Activated CD8-positive, alpha-beta T cell treated with anti-CD3 and anti-CD28 coated beads, Interleukin-2, amount 10 ng/mL, durations not matched to agents 7 days and 5 days (primary cell): ENCODE results near the gene HAPSTR1. TPM values are rescaled to one million over a fixed set of nuclear protein-coding genes. Genes with fewer than 3 reads are reported as not detected.
"Not testable (repeated sequence)": the region's sequence is repeated elsewhere in the genome, so short reads cannot be mapped to it uniquely, and the experiment has no call there.

ENCODE experiments used
- ATAC-seq: fragments of 150-1000 bp; cut with Tn5 transposase; one replicate; pipeline ENCODE4 v1.10.0; 2021; ENCODE audit warnings: moderate library complexity
- CTCF ChIA-PET: fragments of 350-600 bp; sonication (Branson Sonifier 250); formaldehyde crosslinking; loops from one replicate; lab custom pipeline; 2021; ENCODE audit warnings: antibody characterized with exemption; lab: Charles Lee
- POLR2A ChIA-PET: fragments of 350-600 bp; sonication (Branson Sonifier 250); formaldehyde crosslinking; loops from one replicate; lab custom pipeline; 2021; ENCODE audit warnings: antibody characterized with exemption; lab: Charles Lee
- DNase-seq: peaks from one replicate; pipeline ENCODE4 v3.0.0-alpha.2; 2020
- H3K27ac Mint-ChIP-seq: one replicate; pipeline ENCODE4 v1.8.0; 2021; ENCODE audit warnings: mild to moderate bottlenecking, mixed read lengths
- H3K27me3 Mint-ChIP-seq: one replicate; pipeline ENCODE4 v1.8.0; 2021; ENCODE audit warnings: low read depth, mixed read lengths
- H3K36me3 Mint-ChIP-seq: one replicate; pipeline ENCODE4 v1.8.0; 2021; ENCODE audit warnings: low read depth, mixed read lengths
- H3K4me1 Mint-ChIP-seq: one replicate; pipeline ENCODE4 v1.8.0; 2021; ENCODE audit warnings: low read depth, mixed read lengths
- H3K4me3 Mint-ChIP-seq: one replicate; pipeline ENCODE4 v1.8.0; 2021; ENCODE audit warnings: mild to moderate bottlenecking, mixed read lengths
- H3K9me3 Mint-ChIP-seq: one replicate; pipeline ENCODE4 v1.8.0; 2022; ENCODE audit warnings: mixed read lengths; ENCODE audit not compliant: insufficient read depth
- total RNA-seq, 2 experiments: library from RNA; stranded (reverse); gene quantifications; one replicate each; pipeline ENCODE4 v1.2.3, GENCODE V29; 2021

The HAPSTR1 gene
- total RNA-seq, 2 experiments from 2014 or later, result 55.8 to 60.4 TPM

GRCh38 chr16:9072806-9073341 lies 18.6 kb upstream of the HAPSTR1 start:
- ATAC-seq (peak; percentile 66), DNase-seq (peak; percentile 63)
- H3K27ac Mint-ChIP-seq, result peak overlapping the region; percentile 94
- no peaks in the 10 kb centered on the region for H3K9me3 Mint-ChIP-seq
- ChIA-PET POLR2A (interaction anchor here (0.9 to 2.1 kb wide), 4 partner anchors 18 to 204 kb away, joined by 3 to 6 read pairs (median 4); partner anchors contain the start of genes CARHSP1 and HAPSTR1), CTCF (interaction anchor here (0.8 to 1.3 kb wide), 2 partner anchors 12 to 136 kb away, joined by 3 to 4 read pairs; no protein-coding TSS in a partner anchor)
- H3K4me3 Mint-ChIP-seq, result peak overlapping the region; percentile 32
- peaks cover 13% of the 10 kb centered on the region for H3K36me3 Mint-ChIP-seq
- H3K27me3 Mint-ChIP-seq, result no peaks in the 10 kb centered on the region
- H3K4me1 Mint-ChIP-seq, result peaks cover 44% of the 10 kb centered on the region

- H3K4me3 Mint-ChIP-seq, result no peak overlapping the region
- no peak for DNase-seq
- peaks cover 51% of the 10 kb centered on the region for H3K4me1 Mint-ChIP-seq
- no peak for ATAC-seq
- ChIA-PET POLR2A (interaction anchor here (0.7 to 1.3 kb wide), 2 partner anchors 15 to 207 kb away, joined by 3 to 4 read pairs; partner anchors contain the start of gene CARHSP1), CTCF (no interaction called here)
- no peaks in the 10 kb centered on the region for H3K27me3 Mint-ChIP-seq
- no peak overlapping the region for H3K27ac Mint-ChIP-seq
- peaks cover 20% of the 10 kb centered on the region for H3K36me3 Mint-ChIP-seq
- H3K9me3 Mint-ChIP-seq, result peaks cover 12% of the 10 kb centered on the region
Measured at GRCh38 chr16:9075299-9076071, 16.0 kb upstream of the HAPSTR1 start.

- Mint-ChIP-seq H3K36me3 (peaks cover 19% of the 10 kb centered on the region), H3K27ac (peak overlapping the region; percentile 93), H3K4me3 (no peak overlapping the region), H3K9me3 (peaks cover 12% of the 10 kb centered on the region), H3K4me1 (peaks cover 52% of the 10 kb centered on the region), H3K27me3 (no peaks in the 10 kb centered on the region)
- ATAC-seq (no peak), DNase-seq (no peak)
- CTCF ChIA-PET, result interaction anchor here (1.6 to 2.0 kb wide), 2 partner anchors 14 to 68 kb away, joined by 8 read pairs; partner anchors contain the start of gene HAPSTR1
- POLR2A ChIA-PET, result interaction anchor here (0.7 to 4.5 kb wide), 4 partner anchors 15 to 113 kb away, joined by 3 to 68 read pairs (median 6); partner anchors contain the start of gene HAPSTR1
Measured at GRCh38 chr16:9077091-9077809, 14.2 kb upstream of the HAPSTR1 start.

- H3K27me3 Mint-ChIP-seq, result not testable (repeated sequence)
- ChIA-PET POLR2A (interaction anchor here (1.2 to 4.5 kb wide), 3 partner anchors 13 to 117 kb away, joined by 3 to 68 read pairs (median 9); partner anchors contain the start of gene HAPSTR1), CTCF (interaction anchor here (0.7 to 2.0 kb wide), 4 partner anchors 13 to 143 kb away, joined by 3 to 8 read pairs (median 6); partner anchors contain the start of gene HAPSTR1)
- peaks cover 19% of the 10 kb centered on the region for H3K36me3 Mint-ChIP-seq
- DNase-seq (peak; percentile 85), ATAC-seq (peak; percentile 89)
- peak overlapping the region; percentile 10 for H3K4me3 Mint-ChIP-seq
- peaks cover 38% of the 10 kb centered on the region for H3K4me1 Mint-ChIP-seq
- H3K27ac Mint-ChIP-seq, result peak overlapping the region; percentile 93
- H3K9me3 Mint-ChIP-seq, result peaks cover 12% of the 10 kb centered on the region
Measured at GRCh38 chr16:9078467-9079429, 12.7 kb upstream of the HAPSTR1 start.

GRCh38 chr16:9079430-9079812 lies 12.0 kb upstream of the HAPSTR1 start:
- no peak for ATAC-seq
- no peak overlapping the region for H3K4me3 Mint-ChIP-seq
- peaks cover 12% of the 10 kb centered on the region for H3K9me3 Mint-ChIP-seq
- no peak for DNase-seq
- H3K27me3 Mint-ChIP-seq, result no peaks in the 10 kb centered on the region
- peak overlapping the region; percentile 87 for H3K27ac Mint-ChIP-seq
- peaks cover 38% of the 10 kb centered on the region for H3K4me1 Mint-ChIP-seq
- H3K36me3 Mint-ChIP-seq, result peaks cover 19% of the 10 kb centered on the region
- ChIA-PET POLR2A (interaction anchor here (1.2 to 4.5 kb wide), 3 partner anchors 13 to 117 kb away, joined by 3 to 68 read pairs (median 9); partner anchors contain the start of gene HAPSTR1), CTCF (interaction anchor here (0.7 to 0.9 kb wide), 2 partner anchors 14 to 143 kb away, joined by 3 read pairs; no protein-coding TSS in a partner anchor)

- ChIA-PET POLR2A (interaction anchor here (1.0 to 1.1 kb wide), 2 partner anchors 10 to 12 kb away, joined by 4 read pairs; partner anchors contain the start of gene HAPSTR1), CTCF (no interaction called here)
- ATAC-seq (no peak), DNase-seq (no peak)
- no peak overlapping the region for H3K4me3 Mint-ChIP-seq
- peaks cover 19% of the 10 kb centered on the region for H3K36me3 Mint-ChIP-seq
- H3K4me1 Mint-ChIP-seq, result peaks cover 41% of the 10 kb centered on the region
- no peaks in the 10 kb centered on the region for H3K27me3 Mint-ChIP-seq
- H3K9me3 Mint-ChIP-seq, result peaks cover 12% of the 10 kb centered on the region
- peak overlapping the region; percentile 64 for H3K27ac Mint-ChIP-seq
Measured at GRCh38 chr16:9081158-9081557, 10.3 kb upstream of the HAPSTR1 start.

- ChIA-PET POLR2A (interaction anchor here (0.6 to 1.1 kb wide), 3 partner anchors 10 to 121 kb away, joined by 3 to 4 read pairs (median 4); partner anchors contain the start of gene HAPSTR1), CTCF (no interaction called here)
- Mint-ChIP-seq H3K27ac (no peak overlapping the region), H3K4me3 (no peak overlapping the region), H3K27me3 (no peaks in the 10 kb centered on the region), H3K9me3 (peaks cover 12% of the 10 kb centered on the region), H3K36me3 (peaks cover 19% of the 10 kb centered on the region), H3K4me1 (peaks cover 36% of the 10 kb centered on the region)
- ATAC-seq (no peak), DNase-seq (no peak)
Measured at GRCh38 chr16:9081843-9082242, 9.6 kb upstream of the HAPSTR1 start.

GRCh38 chr16:9082422-9082821 lies 9.0 kb upstream of the HAPSTR1 start:
- H3K27ac Mint-ChIP-seq, result no peak overlapping the region
- H3K27me3 Mint-ChIP-seq, result no peaks in the 10 kb centered on the region
- peaks cover 12% of the 10 kb centered on the region for H3K9me3 Mint-ChIP-seq
- POLR2A ChIA-PET, result interaction anchor here (0.6 kb wide), 1 partner anchor 122 kb away, joined by 3 read pairs; no protein-coding TSS in a partner anchor
- H3K4me1 Mint-ChIP-seq, result peaks cover 31% of the 10 kb centered on the region
- no peak for ATAC-seq
- DNase-seq, result no peak
- peaks cover 18% of the 10 kb centered on the region for H3K36me3 Mint-ChIP-seq
- CTCF ChIA-PET, result no interaction called here
- no peak overlapping the region for H3K4me3 Mint-ChIP-seq

- H3K27me3 Mint-ChIP-seq, POLR2A ChIA-PET, H3K9me3 Mint-ChIP-seq, DNase-seq, H3K36me3 Mint-ChIP-seq, H3K4me3 Mint-ChIP-seq, H3K27ac Mint-ChIP-seq, ATAC-seq: not testable (repeated sequence)
- peaks cover 12% of the 10 kb centered on the region for H3K4me1 Mint-ChIP-seq
- CTCF ChIA-PET, result interaction anchor here (1.4 kb wide), 1 partner anchor 15 kb away, joined by 4 read pairs; no protein-coding TSS in a partner anchor
Measured at GRCh38 chr16:9087733-9088132, 3.7 kb upstream of the HAPSTR1 start.

GRCh38 chr16:9088848-9089247 lies 2.6 kb upstream of the HAPSTR1 start:
- ChIA-PET CTCF (interaction anchor here (1.0 to 1.4 kb wide), 2 partner anchors 14 to 76 kb away, joined by 4 read pairs; no protein-coding TSS in a partner anchor), POLR2A (no interaction called here)
- Mint-ChIP-seq H3K4me1 (peaks cover 12% of the 10 kb centered on the region), H3K4me3 (no peak overlapping the region), H3K36me3 (peaks cover 14% of the 10 kb centered on the region), H3K27ac (no peak overlapping the region), H3K27me3 (no peaks in the 10 kb centered on the region), H3K9me3 (no peaks in the 10 kb centered on the region)
- no peak for ATAC-seq
- no peak for DNase-seq
